Measurements from ENCODE around the gene SIGLEC14.

GRCh38 chr19:51593138-51593890 lies 53.3 kb downstream of the SIGLEC14 start:
- no peak for TF ChIP-seq CTCF (IDR thresholded peaks at IDR 0.05)
- no peak for TF ChIP-seq EZH2 (IDR thresholded peaks at IDR 0.05)
